ENCODE results near the gene OR10V1. TPM values are rescaled to one million over a fixed set of nuclear protein-coding genes. Genes with fewer than 3 reads are reported as not detected.

The OR10V1 gene
- total and polyA plus RNA-seq, 9 of the 15 experiments (the other 6 are each of a cell fraction or from before 2014, with no cell fraction given): not detected

- TF ChIP-seq L3MBTL2 (IDR thresholded peaks at IDR 0.05): peak; percentile 81
- no peak for TF ChIP-seq SUPT5H (IDR thresholded peaks at IDR 0.05)
- TF ChIP-seq UBTF (IDR thresholded peaks at IDR 0.05; ENCODE audit: borderline replicate concordance in 1 of 2, low read depth in 2 of 2, low read length in 2 of 2): no peak
- no peak for TF ChIP-seq ELK1 (CRISPR knock-in tag; IDR thresholded peaks at IDR 0.05)
- no peak for TF ChIP-seq NFIC (IDR thresholded peaks at IDR 0.05)
- peak in 1 of 2 experiments; percentile 72 for TF ChIP-seq E2F6 (IDR thresholded peaks at IDR 0.05; ENCODE audit: borderline replicate concordance in 1 of 2, extremely low read depth in 1 of 2, insufficient read depth in 1 of 2, insufficient read length in 1 of 2, low read depth in 1 of 2, low read length in 1 of 2, poor library complexity in 1 of 2, severe bottlenecking in 1 of 2)
- TF ChIP-seq ETV6 (IDR thresholded peaks at IDR 0.05; ENCODE audit: borderline replicate concordance in 1 of 2, low read depth in 2 of 2, low read length in 1 of 2): no peak
- TF ChIP-seq ETV6 (CRISPR knock-in tag; IDR thresholded peaks at IDR 0.05; ENCODE audit: borderline replicate concordance): no peak
- TF ChIP-seq POLR2G (IDR thresholded peaks at IDR 0.05; ENCODE audit: low read depth, low read length): no peak
- TF ChIP-seq ARID3A (IDR thresholded peaks at IDR 0.05; ENCODE audit: borderline replicate concordance, low read depth, low read length): no peak
- no peak for TF ChIP-seq KLF1 (tag; IDR thresholded peaks at IDR 0.05)
- no peak for TF ChIP-seq ZNF140 (CRISPR knock-in tag; IDR thresholded peaks at IDR 0.05)
- TF ChIP-seq RNF219 (CRISPR knock-in tag; IDR thresholded peaks at IDR 0.05): no peak
- TF ChIP-seq FOSL1 (tag; conservative IDR thresholded peaks at IDR 0.05): no peak
- TF ChIP-seq JUNB (CRISPR knock-in tag; conservative IDR thresholded peaks at IDR 0.05): no peak
Measured at GRCh38 chr11:59754494-59754858, 40.8 kb upstream of the OR10V1 start (continued).
